T-helper 1 cell treated with Interleukin-12 subunit alpha and Interleukin-12 subunit beta and Interleukin-4 antibody, amounts not matched to agents 30 μg/mL and 1 μg/mL, for 36 hours (primary cell): ENCODE results near the gene TBL3.
"Not testable (repeated sequence)": the region's sequence is repeated elsewhere in the genome, so short reads cannot be mapped to it uniquely, and the experiment has no call there.

Experiments
- H3K27ac Mint-ChIP-seq: one replicate; pipeline ENCODE4 v1.8.0; 2021; ENCODE audit warnings: mild to moderate bottlenecking, mixed read lengths
- H3K27me3 Mint-ChIP-seq: one replicate; pipeline ENCODE4 v1.8.0; 2021; ENCODE audit warnings: low read depth, mixed read lengths
- H3K36me3 Mint-ChIP-seq: one replicate; pipeline ENCODE4 v1.8.0; 2021; ENCODE audit warnings: low read depth, mixed read lengths
- H3K4me1 Mint-ChIP-seq: one replicate; pipeline ENCODE4 v1.8.0; 2021; ENCODE audit warnings: low read depth, mixed read lengths
- H3K4me3 Mint-ChIP-seq: one replicate; pipeline ENCODE4 v1.8.0; 2021; ENCODE audit warnings: mild to moderate bottlenecking, moderate library complexity, mixed read lengths
- H3K9me3 Mint-ChIP-seq: one replicate; pipeline ENCODE4 v1.8.0; 2021; ENCODE audit warnings: mixed read lengths

TBL3 gene

GRCh38 chr16:1953734-1954133, 18.1 kb upstream of the TBL3 start:
- no peaks in the 10 kb centered on the region for H3K9me3 Mint-ChIP-seq
- H3K27me3 Mint-ChIP-seq = peaks cover 7% of the 10 kb centered on the region
- no peak overlapping the region for H3K27ac Mint-ChIP-seq
- H3K4me3 Mint-ChIP-seq = no peak overlapping the region
- H3K36me3 Mint-ChIP-seq = no peaks in the 10 kb centered on the region
- H3K4me1 Mint-ChIP-seq = no peaks in the 10 kb centered on the region

GRCh38 chr16:1957434-1958142, 14.3 kb upstream of the TBL3 start:
- not testable (repeated sequence) for H3K27ac Mint-ChIP-seq, H3K4me3 Mint-ChIP-seq, H3K27me3 Mint-ChIP-seq, H3K9me3 Mint-ChIP-seq
- peaks cover 24% of the 10 kb centered on the region for H3K4me1 Mint-ChIP-seq
- H3K36me3 Mint-ChIP-seq = peaks cover 19% of the 10 kb centered on the region

GRCh38 chr16:1958143-1958491, 13.7 kb upstream of the TBL3 start:
- Mint-ChIP-seq H3K4me1 (peaks cover 26% of the 10 kb centered on the region), H3K36me3 (peaks cover 24% of the 10 kb centered on the region)
- H3K27ac Mint-ChIP-seq, H3K9me3 Mint-ChIP-seq, H3K4me3 Mint-ChIP-seq, H3K27me3 Mint-ChIP-seq: not testable (repeated sequence)

GRCh38 chr16:1958715-1959268, 13.1 kb upstream of the TBL3 start:
- Mint-ChIP-seq H3K36me3 (peaks cover 28% of the 10 kb centered on the region), H3K27ac (peak overlapping the region; percentile 47), H3K4me1 (peaks cover 30% of the 10 kb centered on the region), H3K9me3 (no peaks in the 10 kb centered on the region), H3K27me3 (no peaks in the 10 kb centered on the region), H3K4me3 (peak overlapping the region; percentile 97)

GRCh38 chr16:1959269-1960039, 12.4 kb upstream of the TBL3 start, which contains the start of gene NDUFB10:
TSS of gene NDUFB10 (plus strand) at chr16:1959538. CDS start at chr16:1959625, 87 bp downstream.
- peak within 1 kb of the TSS; percentile 97 for H3K4me3 Mint-ChIP-seq
- H3K4me1 Mint-ChIP-seq = peaks cover 35% of the 10 kb centered on the region
- H3K27ac Mint-ChIP-seq = peak within 1 kb of the TSS; percentile 96
- no peaks in the 10 kb centered on the region for H3K9me3 Mint-ChIP-seq
- H3K36me3 Mint-ChIP-seq = peaks cover 33% of the 10 kb centered on the region
- no peaks in the 10 kb centered on the region for H3K27me3 Mint-ChIP-seq

GRCh38 chr16:1960665-1961630, 10.9 kb upstream of the TBL3 start:
- Mint-ChIP-seq H3K36me3 (peaks cover 35% of the 10 kb centered on the region), H3K4me1 (peaks cover 40% of the 10 kb centered on the region), H3K27ac (peak overlapping the region; percentile 96), H3K9me3 (no peaks in the 10 kb centered on the region), H3K27me3 (no peaks in the 10 kb centered on the region), H3K4me3 (peak overlapping the region; percentile 97)

GRCh38 chr16:1961651-1962067, 10.2 kb upstream of the TBL3 start:
- H3K36me3 Mint-ChIP-seq = peaks cover 35% of the 10 kb centered on the region
- peak overlapping the region; percentile 63 for H3K4me3 Mint-ChIP-seq
- no peaks in the 10 kb centered on the region for H3K9me3 Mint-ChIP-seq
- H3K4me1 Mint-ChIP-seq = peaks cover 40% of the 10 kb centered on the region
- no peaks in the 10 kb centered on the region for H3K27me3 Mint-ChIP-seq
- H3K27ac Mint-ChIP-seq = peak overlapping the region; percentile 62

- H3K27me3 Mint-ChIP-seq, H3K9me3 Mint-ChIP-seq: not testable (repeated sequence)
- Mint-ChIP-seq H3K27ac (peak overlapping the region; percentile 63), H3K4me3 (peak overlapping the region; percentile 96), H3K4me1 (peaks cover 40% of the 10 kb centered on the region), H3K36me3 (peaks cover 35% of the 10 kb centered on the region)
Measured at GRCh38 chr16:1962161-1963153, 9.4 kb upstream of the TBL3 start.

- H3K27ac Mint-ChIP-seq = peak overlapping the region; percentile 92
- H3K4me3 Mint-ChIP-seq = peak overlapping the region; percentile 96
- H3K27me3 Mint-ChIP-seq = no peaks in the 10 kb centered on the region
- H3K36me3 Mint-ChIP-seq = peaks cover 35% of the 10 kb centered on the region
- H3K4me1 Mint-ChIP-seq = peaks cover 40% of the 10 kb centered on the region
- no peaks in the 10 kb centered on the region for H3K9me3 Mint-ChIP-seq
Measured at GRCh38 chr16:1963806-1964505, 7.9 kb upstream of the TBL3 start.

GRCh38 chr16:1964506-1965395, 7.1 kb upstream of the TBL3 start, which contains the start of gene RPS2:
TSS of gene RPS2 (minus strand) at chr16:1964826. CDS start at chr16:1964625, 201 bp downstream.
- peak within 1 kb of the TSS; percentile 96 for H3K27ac Mint-ChIP-seq
- peaks cover 38% of the 10 kb centered on the region for H3K4me1 Mint-ChIP-seq
- H3K36me3 Mint-ChIP-seq = peaks cover 35% of the 10 kb centered on the region
- H3K9me3 Mint-ChIP-seq = no peaks in the 10 kb centered on the region
- H3K4me3 Mint-ChIP-seq = peak within 1 kb of the TSS; percentile 96
- H3K27me3 Mint-ChIP-seq = no peaks in the 10 kb centered on the region

- H3K4me1 Mint-ChIP-seq = peaks cover 32% of the 10 kb centered on the region
- peaks cover 31% of the 10 kb centered on the region for H3K36me3 Mint-ChIP-seq
- H3K27ac Mint-ChIP-seq = peak overlapping the region; percentile 96
- no peaks in the 10 kb centered on the region for H3K27me3 Mint-ChIP-seq
- peak overlapping the region; percentile 96 for H3K4me3 Mint-ChIP-seq
- no peaks in the 10 kb centered on the region for H3K9me3 Mint-ChIP-seq
Measured at GRCh38 chr16:1965396-1966001, 6.4 kb upstream of the TBL3 start.

GRCh38 chr16:1966460-1966859, 5.4 kb upstream of the TBL3 start, which contains the start of gene RNF151:
TSS of gene RNF151 (plus strand) at chr16:1966856. CDS start at chr16:1966882, 26 bp downstream.
- Mint-ChIP-seq H3K9me3 (no peaks in the 10 kb centered on the region), H3K27ac (peak within 1 kb of the TSS; percentile 96), H3K4me1 (peaks cover 29% of the 10 kb centered on the region), H3K36me3 (peaks cover 23% of the 10 kb centered on the region), H3K27me3 (no peaks in the 10 kb centered on the region), H3K4me3 (peak within 1 kb of the TSS; percentile 96)
